ENCODE data around the gene PADI2.

PADI2 gene

GRCh38 chr1:17125756-17126237 lies 6.5 kb upstream of the PADI2 start:
- Histone ChIP-seq H3F3A (ENCODE audit: insufficient read depth, low read length) (no peaks in the 10 kb centered on the region), H3K9ac (ENCODE audit: low read length) (no peak overlapping the region), H3K27me3 (ENCODE audit: insufficient read depth, low read length) (peaks cover 5% of the 10 kb centered on the region; the same call in 1 of the 2 replicates), H3K9me3 (ENCODE audit: low read length) (no peaks in the 10 kb centered on the region), H3K4me1 (ENCODE audit: insufficient read depth, low read length, severe bottlenecking) (no peaks in the 10 kb centered on the region), H2AFZ (ENCODE audit: low read length) (no peak overlapping the region), H3K4me3 (ENCODE audit: low read depth, low read length, poor library complexity, severe bottlenecking) (no peak overlapping the region), H3K4me2 (ENCODE audit: low read length) (no peak overlapping the region), H3K36me3 (ENCODE audit: insufficient read depth, low read length) (no peaks in the 10 kb centered on the region), H3K9me2 (ENCODE audit: low read depth, low read length) (no peaks in the 10 kb centered on the region), H4K20me1 (ENCODE audit: insufficient read depth, low read length) (no peaks in the 10 kb centered on the region), H3K27ac (ENCODE audit: low read depth, low read length, poor library complexity, severe bottlenecking) (no peak overlapping the region), H3K79me2 (ENCODE audit: insufficient read depth, low read length) (no peaks in the 10 kb centered on the region)
- TF ChIP-seq EZH2 (IDR thresholded peaks at IDR 0.05; ENCODE audit: borderline replicate concordance, low read length), result no peak
- TF ChIP-seq, protein P1, sequence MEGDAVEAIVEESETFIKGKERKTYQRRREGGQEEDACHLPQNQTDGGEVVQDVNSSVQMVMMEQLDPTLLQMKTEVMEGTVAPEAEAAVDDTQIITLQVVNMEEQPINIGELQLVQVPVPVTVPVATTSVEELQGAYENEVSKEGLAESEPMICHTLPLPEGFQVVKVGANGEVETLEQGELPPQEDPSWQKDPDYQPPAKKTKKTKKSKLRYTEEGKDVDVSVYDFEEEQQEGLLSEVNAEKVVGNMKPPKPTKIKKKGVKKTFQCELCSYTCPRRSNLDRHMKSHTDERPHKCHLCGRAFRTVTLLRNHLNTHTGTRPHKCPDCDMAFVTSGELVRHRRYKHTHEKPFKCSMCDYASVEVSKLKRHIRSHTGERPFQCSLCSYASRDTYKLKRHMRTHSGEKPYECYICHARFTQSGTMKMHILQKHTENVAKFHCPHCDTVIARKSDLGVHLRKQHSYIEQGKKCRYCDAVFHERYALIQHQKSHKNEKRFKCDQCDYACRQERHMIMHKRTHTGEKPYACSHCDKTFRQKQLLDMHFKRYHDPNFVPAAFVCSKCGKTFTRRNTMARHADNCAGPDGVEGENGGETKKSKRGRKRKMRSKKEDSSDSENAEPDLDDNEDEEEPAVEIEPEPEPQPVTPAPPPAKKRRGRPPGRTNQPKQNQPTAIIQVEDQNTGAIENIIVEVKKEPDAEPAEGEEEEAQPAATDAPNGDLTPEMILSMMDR (IDR thresholded peaks at IDR 0.05; ENCODE audit: low read length), result peak; percentile 86

DNA sequence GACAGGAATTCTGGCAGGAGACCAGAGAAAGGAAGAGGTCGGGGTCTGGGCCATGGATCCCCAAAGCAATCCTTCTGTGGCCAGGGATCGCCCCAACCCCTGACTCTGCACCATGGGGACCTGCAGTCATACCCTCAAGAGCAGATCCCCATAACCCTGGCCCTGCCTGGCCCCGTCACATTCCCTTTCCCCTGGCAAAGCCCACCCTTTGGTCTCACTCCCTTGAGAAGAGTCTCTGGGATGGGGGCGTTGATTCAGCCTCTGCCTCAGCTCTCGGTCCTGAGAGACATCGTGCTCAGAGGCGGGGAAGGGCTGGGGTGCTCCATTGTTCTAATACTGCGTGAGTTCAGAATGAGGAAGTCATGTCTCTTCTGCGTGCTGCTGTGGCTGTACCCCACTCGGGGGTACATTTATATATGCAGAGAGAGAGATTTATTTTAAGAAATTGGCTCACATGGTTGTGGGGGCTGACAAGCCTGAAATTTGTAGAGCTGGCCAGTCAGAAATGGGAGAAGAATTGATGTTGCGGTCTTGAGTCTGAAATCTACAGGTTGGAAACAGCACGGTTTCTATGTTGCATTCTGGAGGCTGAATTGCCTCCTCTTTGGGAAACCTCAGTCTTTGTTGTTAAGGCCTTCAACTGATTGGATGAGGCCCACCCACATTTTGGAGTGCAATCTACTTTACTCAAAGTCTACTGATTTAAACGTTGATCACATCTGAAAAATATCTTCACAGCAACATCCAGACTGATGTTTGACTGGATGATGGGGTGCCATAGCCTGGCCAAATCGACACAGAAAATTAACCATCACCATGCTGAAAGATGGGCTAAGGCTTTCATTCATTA lies 4.2 kb upstream of the PADI2 start:
- Histone ChIP-seq H3K9me3 (ENCODE audit: low read length) (no peaks in the 10 kb centered on the region), H3K27me3 (ENCODE audit: insufficient read depth, low read length) (peaks cover 10% of the 10 kb centered on the region; the same call in 1 of the 2 replicates), H3F3A (ENCODE audit: insufficient read depth, low read length) (no peaks in the 10 kb centered on the region), H3K9me2 (ENCODE audit: low read depth, low read length) (no peaks in the 10 kb centered on the region), H3K4me2 (ENCODE audit: low read length) (no peak overlapping the region), H3K9ac (ENCODE audit: low read length) (no peak overlapping the region), H2AFZ (ENCODE audit: low read length) (no peak overlapping the region), H4K20me1 (ENCODE audit: insufficient read depth, low read length) (no peaks in the 10 kb centered on the region), H3K79me2 (ENCODE audit: insufficient read depth, low read length) (no peaks in the 10 kb centered on the region), H3K36me3 (ENCODE audit: insufficient read depth, low read length) (no peaks in the 10 kb centered on the region), H3K27ac (ENCODE audit: low read depth, low read length, poor library complexity, severe bottlenecking) (no peak overlapping the region), H3K4me1 (ENCODE audit: insufficient read depth, low read length, severe bottlenecking) (peaks cover 7% of the 10 kb centered on the region), H3K4me3 (ENCODE audit: low read depth, low read length, poor library complexity, severe bottlenecking) (no peak overlapping the region)
- TF ChIP-seq EZH2 (IDR thresholded peaks at IDR 0.05; ENCODE audit: borderline replicate concordance, low read length), result no peak
- TF ChIP-seq, protein P1 (IDR thresholded peaks at IDR 0.05; ENCODE audit: low read length), result no peak

DNA sequence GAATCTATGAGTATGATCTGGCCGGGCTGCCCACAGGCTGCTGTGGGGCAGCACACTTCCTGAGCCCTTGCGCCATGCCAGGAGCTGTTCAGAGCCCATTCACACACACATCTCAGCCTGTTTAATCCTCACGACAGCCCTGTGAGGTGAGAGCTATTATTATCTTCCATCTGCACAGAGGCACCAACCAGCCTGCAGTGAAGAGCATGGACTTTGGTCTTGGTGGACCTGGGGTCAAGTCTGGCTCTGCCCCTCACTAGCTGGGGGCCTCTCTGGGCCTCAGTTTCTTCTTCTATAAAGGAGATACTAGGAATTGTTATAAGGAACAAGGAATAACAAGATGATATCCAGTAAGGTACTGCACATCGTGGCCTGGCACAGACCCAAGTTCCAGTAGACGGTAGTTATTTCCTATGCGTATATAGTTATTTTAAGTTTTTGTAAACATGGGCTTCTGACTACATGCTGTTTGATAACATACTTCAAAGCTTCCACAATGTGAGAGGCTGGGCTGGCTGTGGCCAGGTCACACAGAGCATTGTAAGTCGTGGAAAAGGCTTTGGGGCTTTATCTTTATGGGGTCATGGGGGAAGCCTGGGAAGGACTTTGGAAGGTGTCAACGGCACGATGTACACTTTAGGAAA lies 3.4 kb upstream of the PADI2 start:
- TF ChIP-seq, protein P1 (IDR thresholded peaks at IDR 0.05; ENCODE audit: low read length), result no peak
- no peak for TF ChIP-seq EZH2 (IDR thresholded peaks at IDR 0.05; ENCODE audit: borderline replicate concordance, low read length)
- Histone ChIP-seq H3K79me2 (ENCODE audit: insufficient read depth, low read length) (no peaks in the 10 kb centered on the region), H3K4me2 (ENCODE audit: low read length) (no peak overlapping the region), H2AFZ (ENCODE audit: low read length) (no peak overlapping the region), H3K9me3 (ENCODE audit: low read length) (no peaks in the 10 kb centered on the region), H3K9me2 (ENCODE audit: low read depth, low read length) (no peaks in the 10 kb centered on the region), H3F3A (ENCODE audit: insufficient read depth, low read length) (no peaks in the 10 kb centered on the region), H3K4me1 (ENCODE audit: insufficient read depth, low read length, severe bottlenecking) (peaks cover 7% of the 10 kb centered on the region), H4K20me1 (ENCODE audit: insufficient read depth, low read length) (no peaks in the 10 kb centered on the region), H3K27ac (ENCODE audit: low read depth, low read length, poor library complexity, severe bottlenecking) (no peak overlapping the region), H3K36me3 (ENCODE audit: insufficient read depth, low read length) (no peaks in the 10 kb centered on the region), H3K9ac (ENCODE audit: low read length) (no peak overlapping the region), H3K4me3 (ENCODE audit: low read depth, low read length, poor library complexity, severe bottlenecking) (no peak overlapping the region), H3K27me3 (ENCODE audit: insufficient read depth, low read length) (peaks cover 10% of the 10 kb centered on the region; the same call in 1 of the 2 replicates)
